ENCODE data around the gene ACKR2.

GRCh38 chr3:42872718-42873117 is 63.5 kb downstream of the ACKR2 start:
- TF ChIP-seq POLR2A (IDR thresholded peaks at IDR 0.05) (no peak), CTCF (IDR thresholded peaks at IDR 0.05) (no peak), POLR2AphosphoS5 (IDR thresholded peaks at IDR 0.05; ENCODE audit: insufficient read depth in 1 of 2, low read depth in 1 of 2) (no peak)
